ENCODE data around the gene ZFPM1.
"Not testable (repeated sequence)": the region's sequence is repeated elsewhere in the genome, so short reads cannot be mapped to it uniquely, and the experiment has no call there.

Gene ZFPM1

GRCh38 chr16:88482630-88483391, 29.7 kb downstream of the ZFPM1 start:
- no peak for DNase-seq

DNA sequence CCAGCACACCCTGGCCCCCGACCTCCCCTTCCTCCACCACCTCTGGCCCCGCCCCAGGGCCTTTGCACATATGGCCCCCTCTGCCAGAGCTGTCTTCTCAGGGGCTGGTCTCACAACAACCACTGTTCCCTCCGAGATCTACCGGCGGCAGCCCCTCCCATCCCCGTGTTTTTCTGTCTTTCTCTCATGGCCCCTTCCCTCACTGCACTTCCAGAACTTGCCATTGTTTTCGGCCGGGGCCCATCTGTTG, 30.2 kb downstream of the ZFPM1 start:
- DNase-seq: no peak

- DNase-seq: no peak
Observed at GRCh38 chr16:88484505-88485365, 31.7 kb downstream of the ZFPM1 start.

- DNase-seq: not testable (repeated sequence)
Observed at GRCh38 chr16:88485366-88485741, 32.3 kb downstream of the ZFPM1 start.

GRCh38 chr16:88486398-88487123, 33.5 kb downstream of the ZFPM1 start:
- DNase-seq: no peak

DNA sequence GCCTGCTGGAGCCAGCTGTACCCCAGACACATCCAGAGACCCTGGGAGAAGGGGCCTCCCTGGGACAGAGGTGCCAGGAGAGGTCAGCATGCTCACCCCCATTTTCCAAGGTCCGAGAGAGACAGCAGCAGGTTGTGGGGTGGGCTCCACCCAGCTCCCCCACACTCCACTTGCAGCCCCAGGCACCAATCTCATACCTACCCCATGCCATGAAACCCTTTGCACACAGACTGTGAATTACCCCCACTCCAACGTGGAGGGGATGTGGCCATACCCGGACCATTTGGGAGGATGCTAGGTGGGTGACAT, 34.0 kb downstream of the ZFPM1 start:
- no peak for DNase-seq

DNA sequence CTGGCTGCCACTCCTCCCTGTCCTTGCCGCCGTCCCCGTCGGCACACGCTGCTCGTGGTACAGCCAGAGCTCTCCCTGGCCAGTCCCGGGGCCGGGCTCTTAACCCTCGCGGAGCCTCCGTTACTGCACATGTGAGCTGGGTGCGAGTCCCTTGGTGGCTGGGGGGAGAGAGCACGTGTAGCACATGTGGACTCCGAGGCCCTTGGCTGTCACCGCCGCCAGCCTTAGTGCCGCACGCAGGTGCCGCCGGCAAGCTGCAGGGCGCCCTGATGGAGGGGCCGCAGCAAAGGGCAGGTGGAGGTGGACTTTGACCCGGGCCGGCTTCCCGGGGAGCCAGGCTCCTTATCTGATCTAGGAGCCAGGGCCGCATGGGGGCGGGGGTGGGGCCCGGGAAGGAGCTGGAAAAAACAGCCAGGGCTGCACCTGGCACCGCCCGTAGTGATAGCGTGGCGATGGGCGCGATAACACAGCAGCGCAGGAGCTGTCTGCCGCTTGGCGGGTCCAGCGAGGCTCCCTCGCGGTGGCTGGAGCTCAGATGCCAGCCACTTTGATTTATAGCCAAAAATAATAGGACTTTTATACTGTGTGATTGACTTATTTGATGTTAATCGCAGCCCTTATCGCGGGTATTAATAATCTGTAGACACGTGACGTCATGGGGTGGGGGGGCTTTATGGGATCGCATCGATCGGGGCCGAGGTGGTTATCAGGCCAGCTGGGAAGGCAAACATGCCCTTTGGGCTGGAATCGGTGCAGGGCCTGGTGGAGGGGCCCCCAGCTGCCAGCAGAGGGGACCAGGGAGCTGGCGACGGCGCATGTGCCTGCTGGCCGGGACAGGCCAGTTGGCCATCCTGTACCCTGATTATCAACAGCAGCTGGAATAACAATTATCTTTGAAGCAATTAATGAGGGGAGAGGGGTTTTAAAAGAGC, 35.1 kb downstream of the ZFPM1 start:
- no peak for DNase-seq

DNA sequence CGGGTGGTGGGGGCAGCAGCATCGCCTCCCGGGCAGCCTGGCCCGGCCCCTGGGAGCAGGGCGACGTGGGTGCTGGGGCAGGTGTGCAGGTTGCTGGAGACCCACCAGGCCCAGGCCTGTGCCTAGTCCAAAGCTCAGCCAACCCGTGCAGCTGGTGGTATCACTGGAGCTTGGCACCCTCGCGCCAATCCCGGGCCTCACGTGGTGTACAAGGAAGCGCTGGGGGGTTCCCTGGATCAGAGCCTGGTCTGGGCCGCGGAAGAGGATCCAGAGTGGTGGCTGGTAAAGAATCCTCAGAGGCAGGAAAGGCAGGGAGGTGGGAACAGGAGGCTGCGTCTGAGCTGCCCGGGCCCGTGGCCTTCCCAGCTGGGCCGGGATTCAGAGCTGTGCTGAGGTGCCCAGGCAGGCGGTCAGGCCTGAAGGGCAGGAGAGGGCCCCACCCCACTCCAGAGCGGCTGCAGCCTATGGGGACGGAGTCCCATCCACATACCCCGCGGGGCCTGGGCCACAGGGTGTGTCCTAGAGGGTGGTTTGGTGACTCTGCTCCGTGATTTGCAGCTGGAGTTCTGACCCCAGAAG, 36.2 kb downstream of the ZFPM1 start:
- DNase-seq: no peak

DNA sequence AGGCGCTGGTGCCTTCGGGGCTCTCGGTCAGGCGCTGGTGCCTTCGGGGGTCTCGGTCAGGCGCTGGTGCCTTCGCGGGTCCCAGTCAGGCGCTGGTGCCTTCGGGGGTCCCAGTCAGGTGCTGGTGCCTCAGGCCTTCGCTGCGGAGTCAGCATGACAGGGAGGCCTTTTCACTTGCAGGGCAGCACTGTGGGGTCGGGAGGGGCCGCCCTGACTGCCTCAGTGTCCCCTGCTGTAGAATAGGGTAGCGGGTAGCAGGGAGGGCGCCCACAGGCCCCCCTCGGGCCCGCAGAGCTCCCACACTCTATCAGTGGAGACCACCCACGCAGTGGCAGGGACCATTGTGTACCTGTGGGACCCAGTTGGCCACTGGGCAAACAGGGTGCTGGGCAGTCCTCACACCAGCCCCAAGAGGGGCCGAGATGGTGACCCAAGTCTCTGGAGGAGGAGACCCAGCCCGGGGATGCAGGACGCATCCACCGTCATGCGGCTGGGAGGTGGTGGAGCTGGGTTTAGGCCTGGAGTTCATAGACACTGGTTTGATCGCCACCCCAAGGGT, 38.0 kb downstream of the ZFPM1 start:
- DNase-seq: no peak

DNA sequence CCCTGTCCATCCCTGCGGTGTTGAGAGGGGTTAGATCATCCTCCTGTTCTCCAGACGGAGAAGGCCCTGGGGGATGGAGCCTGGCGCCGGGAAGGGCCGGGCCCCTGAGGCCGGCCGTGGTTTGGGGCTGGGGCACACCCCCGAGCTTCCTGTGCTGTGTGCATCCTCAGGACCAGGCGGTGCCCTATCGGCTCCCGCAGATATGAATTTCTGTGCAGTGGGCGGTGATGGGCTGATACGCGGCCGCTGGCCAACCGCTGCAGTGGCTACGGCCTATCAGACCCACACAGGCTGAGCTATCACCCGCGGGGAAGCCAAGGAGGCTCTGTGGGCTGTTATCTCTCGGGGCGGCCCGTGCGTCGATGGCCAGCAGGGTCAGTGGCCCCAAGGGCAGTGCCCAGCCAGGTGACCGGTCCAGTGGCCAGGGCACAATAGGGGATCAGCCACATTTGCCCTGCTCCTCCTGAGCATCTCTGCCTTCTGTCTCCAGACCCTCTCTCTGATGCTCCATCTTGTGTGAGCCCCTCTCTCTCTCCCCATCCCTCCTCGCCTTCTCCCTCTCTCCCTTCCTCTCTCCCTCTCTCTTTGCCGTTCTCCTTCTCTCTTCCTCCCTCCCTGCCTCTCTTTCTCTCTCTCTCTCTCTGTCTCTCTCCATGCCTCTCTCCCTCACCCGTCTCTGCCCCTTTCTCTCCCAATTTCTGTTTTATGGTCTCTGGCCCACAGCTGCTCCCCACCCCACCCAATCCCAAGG, 38.7 kb downstream of the ZFPM1 start:
- DNase-seq: no peak

DNA sequence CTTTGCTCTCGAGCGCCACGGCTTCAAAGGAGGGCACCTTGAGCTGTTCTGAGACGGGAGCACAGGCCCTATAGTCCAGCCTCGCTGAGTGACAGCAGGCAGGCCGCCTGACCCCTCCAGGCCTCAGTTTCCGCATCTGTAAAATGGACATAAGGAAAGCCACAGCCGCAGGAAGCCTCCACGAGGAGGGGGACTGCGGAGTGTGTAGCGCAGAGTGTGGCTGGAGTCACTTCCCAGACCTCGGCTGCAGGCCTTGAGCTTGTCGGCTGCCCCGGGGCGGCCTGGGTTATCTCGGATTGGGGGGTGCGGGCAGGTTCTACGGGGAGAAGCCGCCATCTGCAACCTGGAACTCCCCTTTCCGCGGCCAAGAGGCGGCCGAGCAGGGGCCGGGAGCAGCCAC, 40.8 kb downstream of the ZFPM1 start:
- DNase-seq: no peak

DNA sequence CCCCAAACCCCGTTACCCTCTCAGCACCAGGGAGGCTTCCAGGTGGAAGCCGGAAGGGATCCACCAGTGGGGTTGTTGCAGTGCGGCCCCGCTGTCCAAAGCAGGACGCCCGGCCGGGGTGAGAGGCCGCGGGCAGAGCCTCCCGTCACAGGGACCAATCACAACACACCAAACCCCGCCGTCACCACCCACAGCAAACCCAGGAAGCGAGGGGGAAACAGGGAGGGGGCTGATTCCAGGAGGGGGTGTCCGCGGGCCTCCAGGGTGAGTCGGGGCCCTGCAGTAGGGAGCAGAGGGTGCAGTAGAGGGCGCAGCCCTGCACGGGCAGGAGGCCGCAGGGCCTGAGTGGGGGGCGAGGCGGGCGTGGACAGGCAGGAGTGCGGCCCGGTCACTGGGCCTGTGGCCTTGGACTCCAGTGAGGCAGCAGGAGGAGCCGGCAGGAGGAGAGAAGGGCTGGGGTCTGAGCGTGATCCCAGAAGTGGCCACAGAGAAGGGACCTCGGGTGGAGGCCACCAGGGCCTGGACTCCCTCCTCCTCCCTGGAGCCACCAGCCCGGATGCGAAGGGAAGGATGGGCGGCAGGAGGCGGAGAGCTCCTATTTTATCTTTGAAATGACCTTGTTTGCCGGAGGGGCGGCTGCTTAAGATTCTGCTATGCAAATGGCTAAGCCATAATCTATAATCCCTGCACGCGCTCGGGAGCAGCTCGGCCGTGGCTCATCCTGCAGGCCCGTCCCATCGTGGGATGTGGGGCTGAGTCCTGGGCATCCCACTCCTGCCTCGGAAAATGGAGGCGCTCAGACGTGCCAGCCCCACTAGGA, 41.5 kb downstream of the ZFPM1 start:
- no peak for DNase-seq

GRCh38 chr16:88495268-88495772, 42.2 kb downstream of the ZFPM1 start:
- DNase-seq: no peak

- no peak for DNase-seq
Observed at GRCh38 chr16:88497561-88498462, 44.7 kb downstream of the ZFPM1 start.

- DNase-seq: no peak
Observed at GRCh38 chr16:88498576-88499208, 45.6 kb downstream of the ZFPM1 start.

DNA sequence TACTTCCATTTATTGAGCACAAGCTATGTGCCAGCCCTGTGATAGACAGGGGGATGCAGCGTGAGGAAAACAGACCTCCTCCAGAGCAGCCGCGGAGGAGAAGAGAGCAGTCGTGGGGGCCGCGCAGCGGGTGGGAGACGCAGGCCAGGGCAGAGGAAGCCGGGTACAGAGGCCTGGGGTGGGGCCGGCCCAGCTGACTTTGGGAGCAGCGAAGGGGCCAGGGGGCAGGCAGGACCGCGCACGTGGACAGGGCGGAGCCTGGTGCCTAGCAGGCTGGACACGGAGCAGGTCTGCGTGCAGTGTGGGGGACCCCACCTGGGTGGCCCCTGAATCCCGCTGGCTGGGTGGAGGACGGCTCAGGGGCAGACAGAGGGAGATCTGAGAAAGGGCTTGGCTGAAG, 46.2 kb downstream of the ZFPM1 start:
- no peak for DNase-seq

DNA sequence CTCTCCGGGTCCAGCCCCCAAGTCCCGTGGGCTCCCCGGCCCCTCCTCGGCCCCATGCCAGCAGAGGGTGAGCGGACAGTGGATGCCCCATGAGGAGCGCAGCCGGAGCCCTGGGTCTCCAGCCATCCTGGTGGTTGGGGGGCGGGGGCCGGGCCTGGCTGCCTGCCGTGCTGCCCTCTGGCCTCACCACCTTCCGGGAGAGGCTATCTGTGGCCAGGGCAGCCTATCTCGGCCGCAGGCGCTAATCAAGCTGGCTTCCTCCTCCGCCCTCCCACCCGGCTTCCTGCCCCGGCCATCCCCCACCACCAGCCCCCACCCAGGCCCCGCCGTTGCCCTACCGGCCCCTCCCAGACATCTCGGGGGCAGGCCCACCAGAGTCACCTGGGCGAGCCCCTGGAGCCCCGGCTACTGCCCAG, 46.8 kb downstream of the ZFPM1 start:
- no peak for DNase-seq

DNA sequence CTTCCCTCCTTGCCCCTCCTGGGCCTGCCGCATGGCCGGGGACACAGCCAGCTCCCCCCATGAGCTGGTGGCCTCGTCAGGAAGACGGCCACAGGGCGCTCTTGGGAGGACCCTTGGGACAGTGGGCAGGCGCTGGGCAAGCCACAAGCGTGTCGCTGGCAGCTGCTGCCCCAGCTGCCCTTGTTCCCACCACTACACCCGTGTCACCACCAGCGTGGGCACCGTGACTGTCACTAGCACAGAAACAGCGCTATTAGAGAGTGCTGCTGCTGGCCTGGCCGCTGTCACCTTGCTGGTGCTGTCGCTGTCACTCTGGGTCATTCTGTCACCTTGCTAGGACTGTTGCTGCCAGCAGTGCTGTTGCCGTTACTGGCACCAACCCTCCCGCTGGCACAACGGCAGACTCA, 47.2 kb downstream of the ZFPM1 start:
- DNase-seq: no peak

DNA sequence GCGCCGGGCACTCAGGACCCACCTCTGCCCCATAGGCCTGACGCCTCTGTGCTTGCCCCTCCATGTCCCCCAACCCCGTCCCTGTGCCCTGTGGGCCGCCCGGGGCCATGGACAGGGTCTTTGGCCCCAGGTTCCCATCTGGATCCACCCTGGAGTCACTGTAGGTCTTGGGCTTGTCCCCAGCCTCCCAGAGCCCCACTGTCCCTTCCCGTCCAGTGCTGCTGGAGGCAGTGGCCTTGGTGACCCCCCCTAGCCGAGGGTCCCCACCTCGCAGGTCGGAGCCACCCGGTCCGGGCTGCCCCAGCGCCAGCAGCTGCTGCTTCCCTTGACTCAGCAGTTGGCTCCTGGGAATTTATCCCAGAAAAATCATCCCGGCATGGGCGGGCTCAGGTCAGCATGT, 49.3 kb downstream of the ZFPM1 start:
- DNase-seq: no peak

All from NCI-H1417 treated with DMSO at 0.1 percent for 48 hours (cell line).